Brain microvascular endothelial cell (primary cell): Measurements from ENCODE around the gene SLC6A19.

Experiments
- DNase-seq: peaks from one replicate; pipeline ENCODE4 v3.0.0-alpha.2; 2020
- H3K27ac ChIP-seq: fragments of 250-450 bp; sonication (Bioruptor Pico); 2 replicates; pipeline ENCODE4 v1.5.1; 2020; ENCODE audit warnings: mild to moderate bottlenecking, moderate library complexity
- H3K27me3 ChIP-seq: fragments of 250-450 bp; sonication (Bioruptor Pico); replicated peaks from 2 replicates; pipeline ENCODE4 v1.5.1; 2020; ENCODE audit warnings: mild to moderate bottlenecking
- H3K36me3 ChIP-seq: fragments of 250-450 bp; sonication (Bioruptor Pico); replicated peaks from 2 replicates; pipeline ENCODE4 v1.5.1; 2020; ENCODE audit warnings: mild to moderate bottlenecking
- H3K4me3 ChIP-seq: 2 replicates; pipeline ENCODE4 v1.5.1; 2011; ENCODE audit warnings: low read depth, mild to moderate bottlenecking, control low read depth, low read length, moderate library complexity
- in situ Hi-C: cut with HindIII; loops from 2 replicates; pipeline ENCODE4 v1.10.0; 2017; ENCODE audit warnings: low sequenced_read_pairs, low pct_ligation_motif_present
- TF ChIP-seq, protein P1 (sequence below): IDR thresholded peaks from 2 replicates; pipeline ENCODE4 v1.5.1; 2011; ENCODE audit warnings: low read depth, mild to moderate bottlenecking, moderate library complexity, low read length, control low read depth, inconsistent platforms; ENCODE audit errors: missing control alignments

SLC6A19 gene

DNA sequence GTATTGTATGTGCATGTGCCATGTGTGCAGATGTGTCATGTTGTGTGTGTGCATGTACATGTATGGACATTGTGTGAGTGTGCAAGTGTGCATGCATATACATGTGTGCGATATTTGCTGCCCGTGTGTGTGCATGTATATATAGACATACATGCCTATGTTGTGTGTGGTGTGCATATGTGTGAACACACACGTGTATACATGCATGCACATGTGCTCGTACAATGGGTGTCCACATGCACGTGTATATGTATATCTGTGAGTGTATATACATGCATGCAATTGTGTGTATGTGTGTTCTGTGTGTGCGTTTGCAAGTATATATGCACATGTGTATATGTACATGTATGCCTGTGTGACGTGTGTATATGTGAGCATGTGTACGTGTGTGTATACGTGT, 20.8 kb downstream of the SLC6A19 start:
- Histone ChIP-seq H3K36me3 (no peaks in the 10 kb centered on the region), H3K27me3 (no peaks in the 10 kb centered on the region), H3K4me3 (no peak overlapping the region), H3K27ac (no peak overlapping the region)
- in situ Hi-C loops, result loop anchor here (25.0 kb wide), 1 partner anchor 90 kb away; no protein-coding TSS in a partner anchor
- TF ChIP-seq, protein P1, sequence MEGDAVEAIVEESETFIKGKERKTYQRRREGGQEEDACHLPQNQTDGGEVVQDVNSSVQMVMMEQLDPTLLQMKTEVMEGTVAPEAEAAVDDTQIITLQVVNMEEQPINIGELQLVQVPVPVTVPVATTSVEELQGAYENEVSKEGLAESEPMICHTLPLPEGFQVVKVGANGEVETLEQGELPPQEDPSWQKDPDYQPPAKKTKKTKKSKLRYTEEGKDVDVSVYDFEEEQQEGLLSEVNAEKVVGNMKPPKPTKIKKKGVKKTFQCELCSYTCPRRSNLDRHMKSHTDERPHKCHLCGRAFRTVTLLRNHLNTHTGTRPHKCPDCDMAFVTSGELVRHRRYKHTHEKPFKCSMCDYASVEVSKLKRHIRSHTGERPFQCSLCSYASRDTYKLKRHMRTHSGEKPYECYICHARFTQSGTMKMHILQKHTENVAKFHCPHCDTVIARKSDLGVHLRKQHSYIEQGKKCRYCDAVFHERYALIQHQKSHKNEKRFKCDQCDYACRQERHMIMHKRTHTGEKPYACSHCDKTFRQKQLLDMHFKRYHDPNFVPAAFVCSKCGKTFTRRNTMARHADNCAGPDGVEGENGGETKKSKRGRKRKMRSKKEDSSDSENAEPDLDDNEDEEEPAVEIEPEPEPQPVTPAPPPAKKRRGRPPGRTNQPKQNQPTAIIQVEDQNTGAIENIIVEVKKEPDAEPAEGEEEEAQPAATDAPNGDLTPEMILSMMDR, result no peak
- DNase-seq, result no peak

- TF ChIP-seq, protein P1, result no peak
- in situ Hi-C loops, result loop anchor here (25.0 kb wide), 1 partner anchor 90 kb away; no protein-coding TSS in a partner anchor
- Histone ChIP-seq H3K36me3 (no peaks in the 10 kb centered on the region), H3K4me3 (no peak overlapping the region), H3K27me3 (no peaks in the 10 kb centered on the region), H3K27ac (no peak overlapping the region)
- no peak for DNase-seq
Measured at GRCh38 chr5:1222621-1223277, 21.4 kb downstream of the SLC6A19 start.

- TF ChIP-seq, protein P1, result no peak
- DNase-seq, result no peak
- Histone ChIP-seq H3K36me3 (no peaks in the 10 kb centered on the region), H3K4me3 (no peak overlapping the region), H3K27me3 (no peaks in the 10 kb centered on the region), H3K27ac (no peak overlapping the region)
- in situ Hi-C loops, result loop anchor here (25.0 kb wide), 1 partner anchor 89 kb away; no protein-coding TSS in a partner anchor
Measured at GRCh38 chr5:1223278-1223670, 21.9 kb downstream of the SLC6A19 start.

GRCh38 chr5:1224631-1225030, 23.2 kb downstream of the SLC6A19 start:
- in situ Hi-C loops, result loop anchor here (25.0 kb wide), 1 partner anchor 88 kb away; no protein-coding TSS in a partner anchor
- no peak overlapping the region for H3K4me3 ChIP-seq
- H3K27me3 ChIP-seq, result no peaks in the 10 kb centered on the region
- no peak for DNase-seq
- H3K36me3 ChIP-seq, result no peaks in the 10 kb centered on the region
- no peak overlapping the region for H3K27ac ChIP-seq
- TF ChIP-seq, protein P1, result no peak

DNA sequence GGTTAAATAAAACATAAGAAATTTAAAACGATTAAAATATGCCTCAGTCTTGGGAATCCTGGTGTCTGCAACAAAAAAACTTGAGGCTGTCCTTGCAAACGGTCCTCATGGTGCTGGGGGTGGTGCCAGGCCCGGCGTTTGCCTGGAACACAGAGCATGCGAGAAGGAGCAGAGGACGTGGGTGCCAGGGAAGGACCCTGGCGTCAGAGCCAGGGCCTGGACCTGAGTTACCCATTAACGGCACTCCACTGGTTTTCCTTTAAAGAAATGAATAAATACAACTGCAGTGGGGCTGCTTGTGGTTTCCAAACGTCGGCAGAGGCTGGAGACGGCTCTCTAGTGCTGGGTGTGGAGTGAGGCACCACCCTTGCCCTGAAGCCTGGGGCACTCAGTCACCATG, 23.7 kb downstream of the SLC6A19 start, which contains the start of gene SLC6A18:
Gene SLC6A18 (plus strand): TSS at position 301 of the 400 bp plus-strand sequence. CDS start 97 bp downstream, at position 398.
- no peaks in the 10 kb centered on the region for H3K27me3 ChIP-seq
- H3K36me3 ChIP-seq, result no peaks in the 10 kb centered on the region
- H3K4me3 ChIP-seq, result no peak within 1 kb of the TSS
- no peak within 1 kb of the TSS for H3K27ac ChIP-seq
- in situ Hi-C loops, result no loop called here
- TF ChIP-seq, protein P1, result no peak
- no peak for DNase-seq
